Spleen (tissue), 11 donors: Measurements from ENCODE around the gene ATXN7L2. TPM values are rescaled to one million over a fixed set of nuclear protein-coding genes. Genes with fewer than 3 reads are reported as not detected.
"Not testable (repeated sequence)": the region's sequence is repeated elsewhere in the genome, so short reads cannot be mapped to it uniquely, and the experiment has no call there.

Experiments
- DNase-seq: peaks from one replicate; pipeline ENCODE4 v3.0.0-alpha.2; 2020
- H3K27ac ChIP-seq, 8 donors: fragments of 200-600 bp; sonication (generic) in 7 of 8; 1 replicate in 4 of 8; 2 replicates in 4 of 8; pipeline versions ENCODE4 v1.5.0 to v1.8.0; 2016 to 2021; ENCODE audit warnings: inconsistent platforms in 4 of 8, mild to moderate bottlenecking in 4 of 8, moderate library complexity in 1 of 8
- H3K27me3 ChIP-seq, 7 donors: fragments of 200-600 bp; sonication (generic) in 6 of 7; replicated peaks in 1 of 7; 1 replicate in 4 of 7; 2 replicates in 3 of 7; pipeline versions ENCODE4 v1.5.0 to v1.8.0; 2016 to 2021; ENCODE audit warnings: inconsistent platforms in 3 of 7, mild to moderate bottlenecking in 1 of 7
- H3K36me3 ChIP-seq, 6 donors: fragments of 200-600 bp; sonication (generic) in 5 of 6; 1 replicate in 4 of 6; 2 replicates in 2 of 6; pipeline versions ENCODE4 v1.5.0 to v1.8.0; 2016 to 2021; ENCODE audit warnings: inconsistent platforms in 2 of 6
- H3K4me1 ChIP-seq, 6 donors: fragments of 200-600 bp; sonication (generic) in 5 of 6; 1 replicate in 3 of 6; 2 replicates in 3 of 6; pipeline versions ENCODE4 v1.5.0 to v1.8.0; 2016 to 2021; ENCODE audit warnings: inconsistent platforms in 3 of 6
- H3K4me3 ChIP-seq, 8 donors: fragments of 200-600 bp; sonication (generic) in 7 of 8; 1 replicate in 4 of 8; 2 replicates in 4 of 8; pipeline versions ENCODE4 v1.5.0 to v1.8.0; 2016 to 2021; ENCODE audit warnings: inconsistent platforms in 4 of 8, mild to moderate bottlenecking in 4 of 8, moderate library complexity in 2 of 8
- H3K9me3 ChIP-seq, 8 donors: fragments of 200-600 bp; sonication (generic) in 7 of 8; 1 replicate in 4 of 8; 2 replicates in 4 of 8; pipeline versions ENCODE4 v1.5.0 to v1.8.0; 2016 to 2021; ENCODE audit warnings: inconsistent platforms in 4 of 8
- POLR2A ChIP-seq, 3 donors: fragments of 450-650 bp; IDR thresholded peaks; one replicate each; pipeline ENCODE4 v1.5.1; 2017; ENCODE audit warnings: antibody characterized with exemption in 3 of 3, mild to moderate bottlenecking in 1 of 3
- POLR2AphosphoS5 ChIP-seq, 3 donors: sonication (generic); formaldehyde crosslinking; IDR thresholded peaks; one replicate each; pipeline ENCODE4 v1.5.1; 2017; ENCODE audit warnings: antibody characterized with exemption in 3 of 3
- WGBS, 5 donors: extraction: QIAGEN DNeasy Blood & Tissue Kit in 3 of 5; methylation state at CpG; one replicate each; pipeline versions ENCODE4 v1.1.5 to v1.1.7; 2013 to 2018; 5-methylcytosine and 5-hydroxymethylcytosine counted together
- intact Hi-C: fragments of 100-400 bp; cut with DNase I; formaldehyde crosslinking; loops from one replicate; pipeline ENCODE4 v1.15.0; 2023; ENCODE audit warnings: low total_unique reads
- polyA plus RNA-seq, 3 donors: library from polyadenylated mRNA; stranded (reverse); fragments of 200-250 nt; gene quantifications; one replicate each; pipeline ENCODE4 v1.2.1, GENCODE V29; 2013
- total RNA-seq, 7 donors: library from RNA; depleted of rRNA in 3 of 7; stranded (reverse); fragments of >200 nt in 3 of 7; fragmentation: NEBNext Ultra II Directional in 4 of 7; extraction: Animal tissue kit (Norgen Biotek cat#: 25700) in 4 of 7; gene quantifications; one replicate each; pipeline versions ENCODE4 v1.1.0 to v1.2.1, GENCODE V29; 2016 to 2021
- TF ChIP-seq, protein P1 (sequence below), 11 experiments: fragments of 200-600 bp in 7 of 11; fragments of 450-650 bp in 4 of 11; sonication (generic) in 4 of 11; IDR thresholded peaks in 8 of 11; conservative IDR thresholded peaks in 3 of 11; 1 replicate in 7 of 11; 2 replicates in 4 of 11; pipeline versions ENCODE4 v1.4.0 to v1.8.0; 2016 to 2021; ENCODE audit warnings: antibody characterized with exemption in 11 of 11, inconsistent platforms in 4 of 11, mild to moderate bottlenecking in 1 of 11
- donor health status: healthy with polysubstance abuse.
- donor health status: DM: no; HTN: no; CAD: no; lungs with moderate emphysema.
- donor health status: DM: no; HTN: no; CAD: no.
- donor health status: Bipolar disorder and iron deficiency.
- donor health status: healthy.
- donor health status: DM: no; HTN: no; CAD: no.
- donor health status: DM: yes; HTN: yes; CAD: no.

ATXN7L2 gene
- total and polyA plus RNA-seq, 10 donors: 7.1 to 16.8 (median 8.8) TPM

DNA sequence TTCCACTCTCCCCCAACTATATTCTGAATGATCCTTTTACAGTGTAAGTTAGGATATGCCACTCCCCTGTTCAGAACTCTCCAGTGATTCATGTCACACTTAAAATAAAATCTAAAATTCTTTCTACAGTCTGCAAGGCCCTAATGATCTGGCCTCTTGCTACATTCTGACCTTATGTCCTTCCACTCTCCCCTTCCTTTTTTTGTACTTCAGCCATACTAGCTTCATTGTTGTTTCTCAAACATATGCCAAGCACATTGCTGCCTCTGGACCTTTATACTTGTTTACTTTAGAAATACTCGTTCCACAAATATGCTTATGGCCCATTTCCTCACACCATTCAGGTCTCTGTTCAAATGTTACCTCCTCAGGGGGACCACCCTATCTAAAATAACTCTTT is 42.6 kb upstream of the ATXN7L2 start:
- DNase-seq: no peak
- Histone ChIP-seq H3K36me3 (no peaks in the 10 kb centered on the region), H3K27me3 (peaks cover 0 to 50% (median 5%) of the 10 kb centered on the region in 7 donors), H3K4me3 (no peak overlapping the region), H3K9me3 (no peaks in the 10 kb centered on the region), H3K27ac (no peak overlapping the region), H3K4me1 (no peaks in the 10 kb centered on the region)
- intact Hi-C loops: no loop called here
- 45 to 70% (median 53%) methylated on average over 1 of the region's 1 CpG for WGBS, 5 donors
- TF ChIP-seq, protein P1, sequence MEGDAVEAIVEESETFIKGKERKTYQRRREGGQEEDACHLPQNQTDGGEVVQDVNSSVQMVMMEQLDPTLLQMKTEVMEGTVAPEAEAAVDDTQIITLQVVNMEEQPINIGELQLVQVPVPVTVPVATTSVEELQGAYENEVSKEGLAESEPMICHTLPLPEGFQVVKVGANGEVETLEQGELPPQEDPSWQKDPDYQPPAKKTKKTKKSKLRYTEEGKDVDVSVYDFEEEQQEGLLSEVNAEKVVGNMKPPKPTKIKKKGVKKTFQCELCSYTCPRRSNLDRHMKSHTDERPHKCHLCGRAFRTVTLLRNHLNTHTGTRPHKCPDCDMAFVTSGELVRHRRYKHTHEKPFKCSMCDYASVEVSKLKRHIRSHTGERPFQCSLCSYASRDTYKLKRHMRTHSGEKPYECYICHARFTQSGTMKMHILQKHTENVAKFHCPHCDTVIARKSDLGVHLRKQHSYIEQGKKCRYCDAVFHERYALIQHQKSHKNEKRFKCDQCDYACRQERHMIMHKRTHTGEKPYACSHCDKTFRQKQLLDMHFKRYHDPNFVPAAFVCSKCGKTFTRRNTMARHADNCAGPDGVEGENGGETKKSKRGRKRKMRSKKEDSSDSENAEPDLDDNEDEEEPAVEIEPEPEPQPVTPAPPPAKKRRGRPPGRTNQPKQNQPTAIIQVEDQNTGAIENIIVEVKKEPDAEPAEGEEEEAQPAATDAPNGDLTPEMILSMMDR (IDR thresholded peaks at IDR 0.05 in 8 of 11, conservative IDR thresholded peaks at IDR 0.05 in 3 of 11): no peak
- no peak for TF ChIP-seq POLR2AphosphoS5 (IDR thresholded peaks at IDR 0.05)
- no peak for TF ChIP-seq POLR2A (IDR thresholded peaks at IDR 0.05)

DNA sequence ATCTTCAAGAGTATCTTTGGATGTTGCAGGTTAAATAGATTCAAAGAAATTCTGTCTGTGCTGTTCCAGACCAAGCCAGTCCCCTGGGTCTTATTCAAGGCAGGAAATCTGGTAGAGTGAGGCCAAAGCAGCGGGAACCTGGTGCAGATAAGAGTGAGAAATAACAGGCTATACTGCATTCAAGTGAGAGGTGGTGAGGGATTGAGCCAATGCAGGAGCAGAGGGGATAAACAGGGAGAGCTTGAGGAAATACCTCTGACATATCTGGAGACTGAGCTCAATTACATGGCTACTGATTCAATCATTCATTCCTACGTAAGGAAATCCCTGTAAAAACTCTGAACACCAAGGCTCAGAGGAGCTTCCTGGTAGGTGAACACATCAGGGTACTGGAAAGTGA is 40.2 kb upstream of the ATXN7L2 start:
- no peaks in the 10 kb centered on the region for H3K36me3 ChIP-seq
- no peak overlapping the region for H3K4me3 ChIP-seq
- H3K9me3 ChIP-seq: no peaks in the 10 kb centered on the region
- WGBS, 5 donors: 48 to 74% (median 65%) methylated on average over 2 of the region's 2 CpGs
- no peaks in the 10 kb centered on the region for H3K4me1 ChIP-seq
- TF ChIP-seq, protein P1 (IDR thresholded peaks at IDR 0.05 in 8 of 11, conservative IDR thresholded peaks at IDR 0.05 in 3 of 11): no peak
- TF ChIP-seq POLR2AphosphoS5 (IDR thresholded peaks at IDR 0.05): no peak
- no peak for TF ChIP-seq POLR2A (IDR thresholded peaks at IDR 0.05)
- peaks cover 0 to 59% (median 6%) of the 10 kb centered on the region in 7 donors for H3K27me3 ChIP-seq
- intact Hi-C loops: no loop called here
- no peak overlapping the region for H3K27ac ChIP-seq
- DNase-seq: no peak

DNA sequence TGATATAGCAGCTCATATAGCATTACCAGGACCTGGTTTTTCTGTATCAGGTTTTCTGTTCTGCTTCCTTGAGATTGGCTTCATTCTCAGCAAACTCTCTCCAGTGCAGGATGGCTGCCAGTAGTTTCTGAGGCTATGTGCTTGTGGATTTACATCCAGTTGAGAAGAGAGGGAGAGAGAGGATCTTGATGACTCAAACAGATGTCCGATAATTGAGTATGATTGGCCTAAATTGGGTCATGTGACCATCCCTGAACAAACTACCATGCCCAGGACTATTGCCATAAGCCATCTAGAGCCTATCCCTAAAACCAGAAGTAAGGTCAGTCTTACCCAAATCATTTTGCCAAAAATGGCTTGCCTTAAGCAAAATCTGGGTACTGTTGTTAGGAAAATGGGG is 39.4 kb upstream of the ATXN7L2 start:
- Histone ChIP-seq H3K36me3 (no peaks in the 10 kb centered on the region), H3K27ac (no peak overlapping the region), H3K4me3 (no peak overlapping the region), H3K4me1 (no peaks in the 10 kb centered on the region), H3K9me3 (no peaks in the 10 kb centered on the region), H3K27me3 (peaks cover 0 to 62% (median 6%) of the 10 kb centered on the region in 7 donors)
- TF ChIP-seq POLR2AphosphoS5 (IDR thresholded peaks at IDR 0.05) (no peak), POLR2A (IDR thresholded peaks at IDR 0.05) (no peak)
- TF ChIP-seq, protein P1 (IDR thresholded peaks at IDR 0.05 in 8 of 11, conservative IDR thresholded peaks at IDR 0.05 in 3 of 11): no peak
- intact Hi-C loops: no loop called here
- WGBS, 5 donors: 89 to 94% (median 93%) methylated on average over 1 of the region's 1 CpG
- DNase-seq: no peak

DNA sequence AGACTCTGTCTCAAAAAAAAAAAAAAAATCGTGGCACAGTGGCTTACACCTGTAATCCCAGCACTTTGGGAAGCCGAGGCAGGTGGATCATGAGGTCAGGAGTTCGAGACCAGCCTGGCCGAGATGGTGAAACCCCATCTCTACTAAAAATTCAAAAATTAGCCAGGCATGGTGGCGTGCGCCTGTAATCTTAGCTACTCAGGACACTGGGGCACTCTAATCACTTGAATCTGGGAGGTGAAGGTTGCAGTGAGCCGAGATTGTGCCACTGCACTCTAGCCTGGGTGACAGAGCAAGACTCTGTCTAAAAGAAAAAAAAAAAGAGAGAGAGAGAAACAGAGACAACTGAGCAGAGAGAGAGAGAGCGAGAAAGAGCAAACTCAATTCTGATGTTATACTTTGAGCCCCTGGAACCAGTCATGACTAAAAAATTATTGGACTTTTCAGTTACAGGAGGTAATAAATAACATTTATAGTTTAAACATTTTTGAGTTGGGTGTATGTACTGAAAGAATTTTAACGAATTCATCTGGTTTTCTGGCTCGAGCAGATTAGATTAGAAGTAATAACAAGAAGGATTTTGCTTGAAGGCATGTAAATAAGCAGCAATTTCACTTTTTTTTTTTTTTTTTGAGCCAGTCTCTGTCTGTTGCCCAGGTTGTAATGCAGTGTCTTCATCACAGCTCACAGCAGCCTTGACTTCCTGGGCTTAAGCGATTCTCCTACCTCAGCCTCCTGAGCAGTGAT is 37.6 kb upstream of the ATXN7L2 start:
- H3K4me3 ChIP-seq, DNase-seq, H3K4me1 ChIP-seq, intact Hi-C loops, H3K36me3 ChIP-seq, H3K9me3 ChIP-seq, H3K27ac ChIP-seq: not testable (repeated sequence)
- peaks cover 0 to 72% (median 6%) of the 10 kb centered on the region in 7 donors for H3K27me3 ChIP-seq
- WGBS, 5 donors: 71 to 78% (median 72%) methylated on average over 11 of the region's 11 CpGs
